ENCODE results near the gene IYD. TPM values are rescaled to one million over a fixed set of nuclear protein-coding genes. Genes with fewer than 3 reads are reported as not detected.
A peak's percentile ranks its signal among the peaks of the same experiment; 100 is the strongest.

IYD gene
- total and polyA plus RNA-seq, 9 of the 15 experiments (the other 6 are each of a cell fraction or from before 2014, with no cell fraction given): not detected

DNA sequence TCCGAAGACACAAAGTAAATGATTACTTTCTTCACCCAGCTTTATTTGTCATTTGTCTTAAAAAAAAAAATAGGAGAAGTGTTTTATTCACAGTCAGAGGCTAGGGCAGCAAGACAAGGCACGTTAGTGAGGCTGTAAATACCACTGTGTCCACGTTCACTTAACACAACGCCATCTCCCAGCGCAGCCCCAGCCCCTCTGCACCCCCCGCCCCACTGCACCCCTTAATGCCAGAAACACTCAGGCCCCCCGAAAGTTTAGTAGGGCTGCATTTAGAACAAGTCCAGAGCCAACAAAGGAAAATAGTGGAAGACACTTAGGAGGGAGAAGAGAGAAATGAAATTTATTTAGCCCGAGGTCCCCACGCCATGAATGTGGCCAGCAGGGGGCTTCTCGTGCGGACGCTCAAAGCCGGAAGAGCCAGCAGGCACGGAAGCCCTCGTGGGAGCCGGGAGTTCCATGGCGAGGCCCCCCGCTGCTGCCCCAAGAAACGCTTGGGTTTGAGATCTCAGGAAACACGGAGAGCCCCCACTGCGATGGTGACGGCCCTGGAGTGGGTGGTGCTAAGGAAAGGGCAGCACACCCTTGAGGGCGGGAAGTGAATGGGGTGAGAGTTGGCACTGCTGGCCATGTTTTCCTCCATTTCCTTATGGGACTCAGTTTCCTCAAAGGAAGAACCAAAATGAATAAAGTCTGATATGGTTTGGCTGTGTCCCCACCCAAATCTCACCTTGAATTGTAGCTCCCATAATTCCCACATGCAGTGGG, 50.2 kb downstream of the IYD start (continued):
- TF ChIP-seq, protein P1, sequence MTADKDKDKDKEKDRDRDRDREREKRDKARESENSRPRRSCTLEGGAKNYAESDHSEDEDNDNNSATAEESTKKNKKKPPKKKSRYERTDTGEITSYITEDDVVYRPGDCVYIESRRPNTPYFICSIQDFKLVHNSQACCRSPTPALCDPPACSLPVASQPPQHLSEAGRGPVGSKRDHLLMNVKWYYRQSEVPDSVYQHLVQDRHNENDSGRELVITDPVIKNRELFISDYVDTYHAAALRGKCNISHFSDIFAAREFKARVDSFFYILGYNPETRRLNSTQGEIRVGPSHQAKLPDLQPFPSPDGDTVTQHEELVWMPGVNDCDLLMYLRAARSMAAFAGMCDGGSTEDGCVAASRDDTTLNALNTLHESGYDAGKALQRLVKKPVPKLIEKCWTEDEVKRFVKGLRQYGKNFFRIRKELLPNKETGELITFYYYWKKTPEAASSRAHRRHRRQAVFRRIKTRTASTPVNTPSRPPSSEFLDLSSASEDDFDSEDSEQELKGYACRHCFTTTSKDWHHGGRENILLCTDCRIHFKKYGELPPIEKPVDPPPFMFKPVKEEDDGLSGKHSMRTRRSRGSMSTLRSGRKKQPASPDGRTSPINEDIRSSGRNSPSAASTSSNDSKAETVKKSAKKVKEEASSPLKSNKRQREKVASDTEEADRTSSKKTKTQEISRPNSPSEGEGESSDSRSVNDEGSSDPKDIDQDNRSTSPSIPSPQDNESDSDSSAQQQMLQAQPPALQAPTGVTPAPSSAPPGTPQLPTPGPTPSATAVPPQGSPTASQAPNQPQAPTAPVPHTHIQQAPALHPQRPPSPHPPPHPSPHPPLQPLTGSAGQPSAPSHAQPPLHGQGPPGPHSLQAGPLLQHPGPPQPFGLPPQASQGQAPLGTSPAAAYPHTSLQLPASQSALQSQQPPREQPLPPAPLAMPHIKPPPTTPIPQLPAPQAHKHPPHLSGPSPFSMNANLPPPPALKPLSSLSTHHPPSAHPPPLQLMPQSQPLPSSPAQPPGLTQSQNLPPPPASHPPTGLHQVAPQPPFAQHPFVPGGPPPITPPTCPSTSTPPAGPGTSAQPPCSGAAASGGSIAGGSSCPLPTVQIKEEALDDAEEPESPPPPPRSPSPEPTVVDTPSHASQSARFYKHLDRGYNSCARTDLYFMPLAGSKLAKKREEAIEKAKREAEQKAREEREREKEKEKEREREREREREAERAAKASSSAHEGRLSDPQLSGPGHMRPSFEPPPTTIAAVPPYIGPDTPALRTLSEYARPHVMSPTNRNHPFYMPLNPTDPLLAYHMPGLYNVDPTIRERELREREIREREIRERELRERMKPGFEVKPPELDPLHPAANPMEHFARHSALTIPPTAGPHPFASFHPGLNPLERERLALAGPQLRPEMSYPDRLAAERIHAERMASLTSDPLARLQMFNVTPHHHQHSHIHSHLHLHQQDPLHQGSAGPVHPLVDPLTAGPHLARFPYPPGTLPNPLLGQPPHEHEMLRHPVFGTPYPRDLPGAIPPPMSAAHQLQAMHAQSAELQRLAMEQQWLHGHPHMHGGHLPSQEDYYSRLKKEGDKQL (CRISPR knock-in tag; IDR thresholded peaks at IDR 0.05; ENCODE audit: borderline replicate concordance): no peak
- peak; percentile 73 for TF ChIP-seq GABPA (tag; conservative IDR thresholded peaks at IDR 0.05; ENCODE audit: low read depth)
- no peak for TF ChIP-seq NR3C1 (CRISPR knock-in tag; IDR thresholded peaks at IDR 0.05)
- TF ChIP-seq U2AF2 (optimal IDR thresholded peaks at IDR 0.05; ENCODE audit: low read depth, low read length): no peak
- TF ChIP-seq, protein P2, sequence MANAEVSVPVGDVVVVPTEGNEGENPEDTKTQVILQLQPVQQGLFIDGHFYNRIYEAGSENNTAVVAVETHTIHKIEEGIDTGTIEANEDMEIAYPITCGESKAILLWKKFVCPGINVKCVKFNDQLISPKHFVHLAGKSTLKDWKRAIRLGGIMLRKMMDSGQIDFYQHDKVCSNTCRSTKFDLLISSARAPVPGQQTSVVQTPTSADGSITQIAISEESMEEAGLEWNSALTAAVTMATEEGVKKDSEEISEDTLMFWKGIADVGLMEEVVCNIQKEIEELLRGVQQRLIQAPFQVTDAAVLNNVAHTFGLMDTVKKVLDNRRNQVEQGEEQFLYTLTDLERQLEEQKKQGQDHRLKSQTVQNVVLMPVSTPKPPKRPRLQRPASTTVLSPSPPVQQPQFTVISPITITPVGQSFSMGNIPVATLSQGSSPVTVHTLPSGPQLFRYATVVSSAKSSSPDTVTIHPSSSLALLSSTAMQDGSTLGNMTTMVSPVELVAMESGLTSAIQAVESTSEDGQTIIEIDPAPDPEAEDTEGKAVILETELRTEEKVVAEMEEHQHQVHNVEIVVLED (CRISPR knock-in tag; IDR thresholded peaks at IDR 0.05): 0 out of 2 replicates have a peak, but pooled peaks have one; percentile 16
- TF ChIP-seq CTCF (IDR thresholded peaks at IDR 0.05 in 2 of 3, conservative IDR thresholded peaks at IDR 0.05 in 1 of 3; ENCODE audit: insufficient read depth in 2 of 3, low read depth in 1 of 3, low read length in 3 of 3): peak; percentile 72 to 79 (median 77)
- no peak for TF ChIP-seq ZNF77 (CRISPR knock-in tag; IDR thresholded peaks at IDR 0.05)
- no peak for TF ChIP-seq SMARCA5 (IDR thresholded peaks at IDR 0.05)
- no peak for TF ChIP-seq TRIM24 (IDR thresholded peaks at IDR 0.05)
- TF ChIP-seq ZNF76 (CRISPR knock-in tag; IDR thresholded peaks at IDR 0.05; ENCODE audit: borderline replicate concordance): peak; percentile 59; the same call in 1 of the 2 replicates
- TF ChIP-seq, protein P3, sequence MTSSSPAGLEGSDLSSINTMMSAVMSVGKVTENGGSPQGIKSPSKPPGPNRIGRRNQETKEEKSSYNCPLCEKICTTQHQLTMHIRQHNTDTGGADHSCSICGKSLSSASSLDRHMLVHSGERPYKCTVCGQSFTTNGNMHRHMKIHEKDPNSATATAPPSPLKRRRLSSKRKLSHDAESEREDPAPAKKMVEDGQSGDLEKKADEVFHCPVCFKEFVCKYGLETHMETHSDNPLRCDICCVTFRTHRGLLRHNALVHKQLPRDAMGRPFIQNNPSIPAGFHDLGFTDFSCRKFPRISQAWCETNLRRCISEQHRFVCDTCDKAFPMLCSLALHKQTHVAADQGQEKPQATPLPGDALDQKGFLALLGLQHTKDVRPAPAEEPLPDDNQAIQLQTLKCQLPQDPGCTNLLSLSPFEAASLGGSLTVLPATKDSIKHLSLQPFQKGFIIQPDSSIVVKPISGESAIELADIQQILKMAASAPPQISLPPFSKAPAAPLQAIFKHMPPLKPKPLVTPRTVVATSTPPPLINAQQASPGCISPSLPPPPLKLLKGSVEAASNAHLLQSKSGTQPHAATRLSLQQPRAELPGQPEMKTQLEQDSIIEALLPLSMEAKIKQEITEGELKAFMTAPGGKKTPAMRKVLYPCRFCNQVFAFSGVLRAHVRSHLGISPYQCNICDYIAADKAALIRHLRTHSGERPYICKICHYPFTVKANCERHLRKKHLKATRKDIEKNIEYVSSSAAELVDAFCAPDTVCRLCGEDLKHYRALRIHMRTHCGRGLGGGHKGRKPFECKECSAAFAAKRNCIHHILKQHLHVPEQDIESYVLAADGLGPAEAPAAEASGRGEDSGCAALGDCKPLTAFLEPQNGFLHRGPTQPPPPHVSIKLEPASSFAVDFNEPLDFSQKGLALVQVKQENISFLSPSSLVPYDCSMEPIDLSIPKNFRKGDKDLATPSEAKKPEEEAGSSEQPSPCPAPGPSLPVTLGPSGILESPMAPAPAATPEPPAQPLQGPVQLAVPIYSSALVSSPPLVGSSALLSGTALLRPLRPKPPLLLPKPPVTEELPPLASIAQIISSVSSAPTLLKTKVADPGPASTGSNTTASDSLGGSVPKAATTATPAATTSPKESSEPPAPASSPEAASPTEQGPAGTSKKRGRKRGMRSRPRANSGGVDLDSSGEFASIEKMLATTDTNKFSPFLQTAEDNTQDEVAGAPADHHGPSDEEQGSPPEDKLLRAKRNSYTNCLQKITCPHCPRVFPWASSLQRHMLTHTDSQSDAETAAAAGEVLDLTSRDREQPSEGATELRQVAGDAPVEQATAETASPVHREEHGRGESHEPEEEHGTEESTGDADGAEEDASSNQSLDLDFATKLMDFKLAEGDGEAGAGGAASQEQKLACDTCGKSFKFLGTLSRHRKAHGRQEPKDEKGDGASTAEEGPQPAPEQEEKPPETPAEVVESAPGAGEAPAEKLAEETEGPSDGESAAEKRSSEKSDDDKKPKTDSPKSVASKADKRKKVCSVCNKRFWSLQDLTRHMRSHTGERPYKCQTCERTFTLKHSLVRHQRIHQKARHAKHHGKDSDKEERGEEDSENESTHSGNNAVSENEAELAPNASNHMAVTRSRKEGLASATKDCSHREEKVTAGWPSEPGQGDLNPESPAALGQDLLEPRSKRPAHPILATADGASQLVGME (CRISPR knock-in tag; IDR thresholded peaks at IDR 0.05): no peak

Measured in K562 (cell line).